ENCODE data around the gene RGS18.

GRCh38 chr1:192225266-192225665, 67.0 kb downstream of the RGS18 start:
- TF ChIP-seq HMGXB4 (CRISPR knock-in tag; IDR thresholded peaks at IDR 0.05) (no peak), SP2 (IDR thresholded peaks at IDR 0.05; ENCODE audit: extremely low read depth, low read depth, low read length, poor library complexity, severe bottlenecking) (no peak), MEF2D (tag; conservative IDR thresholded peaks at IDR 0.05; ENCODE audit: low read depth) (no peak), CTCF (IDR thresholded peaks at IDR 0.05 in 2 of 3, conservative IDR thresholded peaks at IDR 0.05 in 1 of 3; ENCODE audit: insufficient read depth in 2 of 3, low read depth in 1 of 3, low read length in 3 of 3) (no peak), TRIM24 (IDR thresholded peaks at IDR 0.05) (no peak)
